Activated T-helper 17 cell treated with anti-CD3 and anti-CD28 coated beads, Interleukin-2, amount 50 U/mL, for 72 hours (primary cell): ENCODE data around the gene VN1R4. TPM values are rescaled to one million over a fixed set of nuclear protein-coding genes. Genes with fewer than 3 reads are reported as not detected.
"Not testable (repeated sequence)": the region's sequence is repeated elsewhere in the genome, so short reads cannot be mapped to it uniquely, and the experiment has no call there.

Experiments used
- ATAC-seq: fragments of 150-1000 bp; cut with Tn5 transposase; replicated peaks from 2 replicates; pipeline ENCODE4 v1.10.0; 2021; ENCODE audit warnings: mild to moderate bottlenecking, moderate library complexity
- H3K27ac Mint-ChIP-seq: one replicate; pipeline ENCODE4 v1.8.0; 2022; ENCODE audit warnings: mixed read lengths
- H3K27me3 Mint-ChIP-seq: one replicate; pipeline ENCODE4 v1.8.0; 2022; ENCODE audit warnings: mixed read lengths
- H3K36me3 Mint-ChIP-seq: one replicate; pipeline ENCODE4 v1.8.0; 2022; ENCODE audit warnings: low read depth, mild to moderate bottlenecking, mixed read lengths
- H3K4me1 Mint-ChIP-seq: one replicate; pipeline ENCODE4 v1.8.0; 2022; ENCODE audit warnings: mixed read lengths
- H3K4me3 Mint-ChIP-seq: one replicate; pipeline ENCODE4 v1.8.0; 2022; ENCODE audit warnings: mild to moderate bottlenecking, mixed read lengths
- H3K9me3 Mint-ChIP-seq: one replicate; pipeline ENCODE4 v1.8.0; 2022; ENCODE audit warnings: mixed read lengths
- total RNA-seq, 2 donors: library from RNA; stranded (reverse); gene quantifications; one replicate each; pipeline ENCODE4 v1.2.3, GENCODE V29; 2022

Gene VN1R4
- total RNA-seq, 2 donors from 2014 or later: not detected

DNA sequence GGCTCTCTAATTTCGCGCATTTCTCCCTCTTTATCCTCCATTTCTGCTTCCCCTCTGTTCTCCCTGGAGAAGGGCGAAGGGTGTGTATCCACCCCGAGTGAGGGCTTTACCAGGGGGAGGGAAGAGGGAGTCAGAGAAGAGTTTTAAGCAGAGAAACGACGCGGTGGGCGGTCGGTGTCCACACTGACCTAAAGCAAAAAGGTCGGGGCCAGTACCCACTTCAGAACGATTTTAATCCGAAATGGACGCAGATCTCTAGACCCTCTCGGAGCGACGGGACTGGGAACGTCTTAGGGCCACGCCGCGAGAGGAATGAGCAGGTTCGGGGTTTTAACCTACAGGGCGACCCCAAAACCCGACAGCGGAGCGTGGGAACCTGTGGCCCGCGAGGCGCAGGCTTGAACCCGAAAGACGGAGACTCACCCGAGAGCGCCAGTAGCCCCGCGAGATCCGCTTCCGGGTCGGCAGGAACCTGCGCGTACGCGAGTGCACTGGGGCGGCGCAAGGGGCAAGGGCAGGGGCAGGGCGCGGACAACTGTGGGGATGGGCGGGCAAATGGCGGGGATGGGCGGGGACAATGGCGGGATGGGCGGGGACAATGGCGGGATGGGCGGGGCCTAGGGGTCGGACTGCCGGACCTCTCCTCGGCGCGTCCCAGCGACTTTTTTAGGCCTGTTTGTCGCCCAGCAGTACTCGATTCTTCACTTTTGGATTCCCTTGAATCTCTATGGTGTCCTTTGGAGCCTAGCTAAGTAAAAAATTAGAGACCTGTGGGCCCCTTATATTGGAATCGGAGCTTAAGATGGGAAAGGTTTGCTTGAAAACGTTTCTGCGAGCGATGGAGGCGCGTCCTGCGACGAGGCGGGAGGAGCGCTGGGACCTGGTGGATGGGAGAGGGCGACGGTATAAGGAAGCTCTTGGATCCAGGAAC lies 12.8 kb downstream of the VN1R4 start, which contains the start of gene ZNF677:
TSS of gene ZNF677 (minus strand) at position 463 of the 931 bp plus-strand sequence. CDS start 3,323 bp downstream, outside the sequence.
- Mint-ChIP-seq H3K4me3 (peak within 1 kb of the TSS; percentile 85), H3K9me3 (peaks cover 22% of the 10 kb centered on the region), H3K4me1 (peaks cover 4% of the 10 kb centered on the region), H3K36me3 (peaks cover 35% of the 10 kb centered on the region), H3K27me3 (peaks cover 3% of the 10 kb centered on the region), H3K27ac (peak within 1 kb of the TSS; percentile 62)
- peak; percentile 100 for ATAC-seq

DNA sequence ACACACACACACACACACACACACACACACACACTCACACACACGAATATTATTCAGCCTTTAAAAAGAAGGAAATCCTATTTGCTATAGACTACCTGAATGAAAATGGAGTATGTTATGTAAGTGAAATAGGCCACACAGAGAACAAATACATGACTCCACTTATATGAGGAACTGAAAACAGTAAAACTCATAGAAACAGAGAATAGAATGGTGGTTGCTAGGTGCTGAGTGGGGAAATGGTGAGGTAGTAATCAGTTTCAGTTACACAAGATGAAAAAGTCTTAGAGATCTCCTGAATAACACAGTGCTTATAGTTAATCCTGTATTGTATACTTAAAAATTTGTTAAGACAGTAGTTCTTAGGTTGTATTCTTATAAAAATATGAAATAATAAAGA lies 21.0 kb downstream of the VN1R4 start:
- peaks cover 36% of the 10 kb centered on the region for H3K9me3 Mint-ChIP-seq

DNA sequence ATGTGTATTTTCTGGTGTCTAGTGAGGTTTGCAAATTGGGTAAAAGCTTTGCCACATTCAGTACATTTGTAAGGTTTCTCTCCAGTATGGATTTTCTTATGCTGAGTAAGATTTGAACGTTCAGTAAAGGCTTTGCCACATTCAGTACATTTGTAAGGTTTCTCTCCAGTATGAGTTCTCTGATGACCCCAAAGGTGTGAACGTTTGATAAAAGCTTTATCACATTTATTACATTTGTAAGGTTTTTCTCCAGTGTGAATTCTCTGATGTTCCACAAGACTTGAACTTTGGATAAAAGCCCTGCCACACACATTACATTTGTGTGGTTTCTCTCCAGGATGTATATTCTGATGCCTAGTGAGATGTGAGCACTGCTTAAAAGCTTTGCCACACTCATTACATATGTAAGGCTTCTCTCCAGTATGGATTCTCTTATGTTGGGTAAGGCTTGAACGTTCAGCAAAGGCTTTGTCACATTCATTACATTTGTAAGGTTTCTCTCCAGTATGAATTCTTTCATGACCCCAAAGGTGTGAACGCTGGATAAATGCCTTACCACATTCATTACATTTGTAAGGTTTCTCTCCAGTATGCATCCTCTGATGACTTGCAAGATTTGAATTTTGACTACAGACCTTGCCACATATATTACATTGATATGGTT lies 30.3 kb downstream of the VN1R4 start:
- peaks cover 45% of the 10 kb centered on the region for H3K36me3 Mint-ChIP-seq
- H3K27ac Mint-ChIP-seq: no peak overlapping the region
- H3K4me1 Mint-ChIP-seq: no peaks in the 10 kb centered on the region
- H3K4me3 Mint-ChIP-seq: no peak overlapping the region
- H3K9me3 Mint-ChIP-seq: peaks cover 44% of the 10 kb centered on the region
- no peak for ATAC-seq
- H3K27me3 Mint-ChIP-seq: no peaks in the 10 kb centered on the region

More for the DNA sequence above, 21.0 kb downstream of the VN1R4 start:
- H3K27ac Mint-ChIP-seq: no peak overlapping the region
- ATAC-seq: peak; percentile 37
- no peaks in the 10 kb centered on the region for H3K4me1 Mint-ChIP-seq
- H3K27me3 Mint-ChIP-seq: no peaks in the 10 kb centered on the region
- H3K4me3 Mint-ChIP-seq: no peak overlapping the region
- H3K36me3 Mint-ChIP-seq: peaks cover 70% of the 10 kb centered on the region

DNA sequence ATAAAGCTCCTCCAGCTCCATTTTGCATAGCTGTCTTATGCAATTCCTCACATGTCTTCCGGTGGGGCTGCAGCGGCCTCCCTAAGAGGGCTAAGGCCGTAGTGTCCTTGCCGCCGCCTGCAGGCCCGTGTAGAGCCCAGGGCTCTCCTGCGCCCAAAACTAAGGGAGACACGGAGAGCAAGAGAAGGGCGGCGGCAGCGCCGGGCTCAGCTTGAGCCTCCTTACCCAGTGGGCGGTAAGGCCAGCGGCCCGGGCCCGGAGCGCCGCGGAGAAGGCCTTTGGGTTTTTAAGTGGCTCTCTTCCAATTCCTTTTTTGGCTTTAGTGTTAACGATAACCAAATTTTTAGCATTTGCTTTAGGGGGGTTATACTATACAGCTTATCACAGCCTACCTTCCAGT lies 42.9 kb downstream of the VN1R4 start:
- Mint-ChIP-seq H3K27me3 (no peaks in the 10 kb centered on the region), H3K36me3 (no peaks in the 10 kb centered on the region), H3K4me3 (no peak overlapping the region), H3K4me1 (no peaks in the 10 kb centered on the region), H3K27ac (no peak overlapping the region), H3K9me3 (peaks cover 25% of the 10 kb centered on the region)
- ATAC-seq: no peak

DNA sequence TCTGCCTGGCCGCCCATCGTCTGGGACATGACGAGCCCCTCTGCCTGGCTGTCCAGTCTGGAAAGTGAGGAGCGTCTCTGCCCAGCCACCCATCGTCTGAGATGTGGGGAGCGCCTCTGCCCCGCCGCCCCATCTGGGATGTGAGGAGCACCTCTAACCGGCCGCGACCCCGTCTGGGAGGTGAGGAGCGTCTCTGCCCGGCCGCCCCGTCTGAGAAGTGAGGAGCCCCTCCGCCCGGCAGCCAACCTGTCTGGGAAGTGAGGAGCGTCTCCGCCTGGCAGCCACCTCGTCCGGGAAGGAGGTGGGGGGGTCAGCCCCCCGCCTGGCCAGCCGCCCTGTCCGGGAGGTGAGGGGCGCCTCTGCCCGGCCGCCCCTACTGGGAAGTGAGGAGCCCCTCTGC lies 44.8 kb downstream of the VN1R4 start:
- not testable (repeated sequence) for H3K36me3 Mint-ChIP-seq, H3K4me3 Mint-ChIP-seq, ATAC-seq, H3K27me3 Mint-ChIP-seq, H3K27ac Mint-ChIP-seq, H3K4me1 Mint-ChIP-seq
- H3K9me3 Mint-ChIP-seq: peaks cover 30% of the 10 kb centered on the region

Other genes with a start within 250 kb of the VN1R4 start
- gene ERVV-2, start 223.0 kb downstream of the VN1R4 start, total RNA-seq: not detected
- gene ZNF160, start 164.3 kb downstream of the VN1R4 start, total RNA-seq: 100 to 1,000 TPM in 1 of 2 donors, 10 to 100 TPM in 1; 24.0 to 102 TPM
- 1 to 10 TPM in 1 of 2 donors, under 1 TPM in 1; 0.50 to 3.3 TPM for gene ZNF415, start 134.8 kb downstream of the VN1R4 start, total RNA-seq
- gene ZNF347, start 108.7 kb downstream of the VN1R4 start, total RNA-seq: 1 to 10 TPM; 3.2 to 5.3 TPM
- gene ZNF665, start 74.4 kb downstream of the VN1R4 start, total RNA-seq: 1 to 10 TPM; 1.4 to 2.9 TPM
- gene ZNF677, start 12.8 kb downstream of the VN1R4 start, total RNA-seq: 1 to 10 TPM; 1.3 to 7.3 TPM
- not detected for gene VN1R2, start 9.4 kb downstream of the VN1R4 start, total RNA-seq
- gene ZNF845, start 66.0 kb upstream of the VN1R4 start, total RNA-seq: 1 to 10 TPM; 4.6 to 6.4 TPM
- gene ZNF525, start 98.0 kb upstream of the VN1R4 start, total RNA-seq: 10 to 100 TPM; 12.0 to 24.8 TPM
- 10 to 100 TPM in 1 of 2 donors, 1 to 10 TPM in 1; 8.4 to 15.8 TPM for gene ZNF765, start 127.4 kb upstream of the VN1R4 start, total RNA-seq
- 10 to 100 TPM; 10.9 to 14.2 TPM for gene ZNF761, start 164.3 kb upstream of the VN1R4 start, total RNA-seq
- gene ZNF813, start 200.0 kb upstream of the VN1R4 start, total RNA-seq: 1 to 10 TPM; 3.4 to 8.4 TPM